BLaER1 treated with 17β-estradiol and CSF1 and Interleukin-3, amounts not matched to agents 10 nM and 100 nM (cell line): ENCODE data around the gene PEX13.
"Not testable (repeated sequence)": the region's sequence is repeated elsewhere in the genome, so short reads cannot be mapped to it uniquely, and the experiment has no call there.

ENCODE experiments used
- H3K27ac ChIP-seq, 11 experiments: shearing (Covaris generic); formaldehyde crosslinking; 2 replicates each; pipeline ENCODE4 v1.8.1; 2022
- H3K27me3 ChIP-seq, 11 experiments: shearing (Covaris generic); formaldehyde crosslinking; 2 replicates each; pipeline ENCODE4 v1.8.1; 2022
- H3K36me3 ChIP-seq, 11 experiments: shearing (Covaris generic); formaldehyde crosslinking; 2 replicates each; pipeline ENCODE4 v1.8.1; 2022
- H3K4me1 ChIP-seq, 10 experiments: shearing (Covaris generic); formaldehyde crosslinking; 2 replicates each; pipeline ENCODE4 v1.8.1; 2022
- H3K4me2 ChIP-seq, 11 experiments: shearing (Covaris generic); formaldehyde crosslinking; 2 replicates each; pipeline ENCODE4 v1.8.1; 2022
- H3K4me3 ChIP-seq, 10 experiments: shearing (Covaris generic); formaldehyde crosslinking; 2 replicates each; pipeline ENCODE4 v1.8.1; 2022
- H3K9ac ChIP-seq, 11 experiments: shearing (Covaris generic); formaldehyde crosslinking; 2 replicates each; pipeline ENCODE4 v1.8.1; 2022
- H3K9me3 ChIP-seq, 11 experiments: shearing (Covaris generic); formaldehyde crosslinking; replicated peaks in 1 of 11; 2 replicates each; pipeline ENCODE4 v1.8.1; 2022
- H4K20me1 ChIP-seq, 11 experiments: shearing (Covaris generic); formaldehyde crosslinking; 2 replicates each; pipeline ENCODE4 v1.8.1; 2022
- Cebpa-rat ChIP-seq, 11 experiments: shearing (Covaris generic); IDR thresholded peaks; 2 replicates each; pipeline ENCODE4 v1.8.1; 2022

Gene PEX13

DNA sequence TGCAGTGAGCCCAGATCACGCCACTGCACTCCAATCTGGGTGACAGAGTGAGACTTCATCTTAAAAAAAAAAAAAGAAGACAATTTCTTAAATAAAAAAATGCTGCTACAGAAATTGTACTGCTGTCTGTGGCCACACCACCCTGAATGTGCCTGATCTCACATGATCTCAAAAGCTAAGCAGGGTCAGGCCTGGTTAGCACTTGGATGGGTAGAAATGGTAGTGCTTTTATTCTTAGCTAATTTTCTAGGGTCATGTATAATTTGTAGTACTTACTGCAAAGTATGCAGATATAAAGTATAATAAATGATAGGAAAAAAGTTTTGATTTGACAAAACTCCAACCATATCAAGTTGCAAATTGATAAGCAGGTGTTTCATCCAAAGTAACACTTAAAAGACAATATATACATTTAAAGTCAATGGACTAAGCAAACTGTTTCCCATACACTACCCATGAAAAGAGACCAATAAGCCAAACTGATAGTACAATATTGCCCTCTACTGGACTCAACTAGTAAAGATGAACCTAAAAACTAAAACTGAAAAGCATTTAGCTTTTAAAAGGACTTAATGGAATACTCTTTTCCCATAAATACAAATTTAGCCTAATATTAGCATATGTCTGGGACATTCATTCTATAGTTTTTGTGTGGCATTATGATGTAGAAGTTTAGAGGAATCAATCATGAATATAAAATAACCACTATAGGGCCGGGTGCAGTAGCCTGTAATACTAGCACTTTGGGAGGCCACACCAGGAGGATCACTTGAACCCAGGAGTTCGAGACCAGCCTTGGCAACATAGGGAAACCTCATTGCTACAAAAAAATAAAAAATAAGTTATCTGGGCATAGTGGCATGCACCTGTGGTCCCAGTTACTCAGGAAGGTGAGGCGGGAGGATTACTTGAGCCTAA, 18.6 kb upstream of the PEX13 start:
- Histone ChIP-seq H4K20me1 (no peaks in the 10 kb centered on the region), H3K9ac (no peak overlapping the region), H3K27me3 (no peaks in the 10 kb centered on the region), H3K36me3 (0 out of 22 replicates have a peak, but pooled peaks cover 0 to 5% (median 0%) of the 10 kb centered on the region in 11 experiments), H3K4me1 (peaks cover 0 to 26% (median 0%) of the 10 kb centered on the region in 10 experiments; a peak in 6 of 20 replicates), H3K27ac (no peak overlapping the region), H3K4me2 (no peak overlapping the region), H3K4me3 (no peak overlapping the region), H3K9me3 (no peaks in the 10 kb centered on the region)
- TF ChIP-seq Cebpa-rat (IDR thresholded peaks at IDR 0.05) = no peak

DNA sequence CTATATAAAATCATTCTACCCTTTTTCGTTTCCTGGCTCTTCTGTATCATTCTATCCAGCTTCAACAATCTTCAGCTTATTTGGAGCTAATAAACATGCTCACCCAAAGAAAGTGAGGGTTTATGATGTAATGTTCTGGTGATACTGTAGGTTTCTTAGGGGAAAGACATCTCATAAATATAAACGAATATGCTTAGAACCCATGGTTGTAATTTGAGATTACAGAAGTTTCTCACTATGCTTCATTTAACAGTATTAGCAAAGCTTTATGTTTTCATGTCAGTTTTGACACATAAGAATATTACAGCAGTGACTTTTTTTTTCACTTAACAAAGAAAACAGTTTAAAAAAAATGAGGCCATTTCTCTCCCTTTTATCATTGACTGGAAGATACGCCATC, 11.8 kb upstream of the PEX13 start:
- Histone ChIP-seq H3K9ac (no peak overlapping the region), H3K27me3 (no peaks in the 10 kb centered on the region), H3K9me3 (no peaks in the 10 kb centered on the region), H3K36me3 (peaks cover 0 to 24% (median 12%) of the 10 kb centered on the region in 11 experiments; a peak in 11 of 22 replicates), H3K4me1 (peaks cover 0 to 5% (median 0%) of the 10 kb centered on the region in 10 experiments; a peak in 3 of 20 replicates), H3K4me3 (no peak overlapping the region), H3K27ac (no peak overlapping the region), H3K4me2 (no peak overlapping the region), H4K20me1 (no peaks in the 10 kb centered on the region)
- TF ChIP-seq Cebpa-rat (IDR thresholded peaks at IDR 0.05) = no peak

DNA sequence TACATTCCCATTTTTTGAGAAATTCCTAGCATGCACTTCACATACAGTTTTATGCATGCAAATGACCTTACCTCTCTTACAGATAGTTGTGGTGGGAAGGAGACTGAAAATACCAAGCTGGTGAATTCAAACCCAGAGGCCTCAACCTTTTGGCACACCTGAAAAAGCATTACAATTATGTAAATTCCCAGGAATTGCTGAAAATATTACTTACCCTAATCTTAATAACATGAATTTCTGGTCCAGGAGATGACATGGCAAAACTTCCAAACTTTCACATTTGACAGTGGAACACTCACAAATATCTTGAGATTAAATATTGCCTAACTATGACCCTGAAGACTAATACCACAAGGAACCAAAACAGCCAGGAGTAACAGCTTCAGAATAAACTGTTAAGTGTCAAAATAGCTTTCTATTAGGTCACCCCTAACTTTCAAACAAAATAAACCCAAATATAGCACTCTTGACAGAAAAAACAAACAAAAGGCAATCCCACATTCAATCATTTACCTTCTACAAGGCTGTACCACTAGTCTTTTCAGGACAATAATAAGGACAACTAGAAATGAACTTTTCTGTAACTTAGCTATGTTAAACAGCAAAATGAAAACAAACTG, 10.9 kb upstream of the PEX13 start:
- no peak overlapping the region for H3K27ac ChIP-seq
- H3K27me3 ChIP-seq = no peaks in the 10 kb centered on the region
- no peak for TF ChIP-seq Cebpa-rat (IDR thresholded peaks at IDR 0.05)
- peaks cover 0 to 10% (median 0%) of the 10 kb centered on the region in 10 experiments; a peak in 8 of 20 replicates for H3K4me1 ChIP-seq
- H3K9me3 ChIP-seq = no peaks in the 10 kb centered on the region
- H4K20me1 ChIP-seq = no peaks in the 10 kb centered on the region
- peaks cover 0 to 24% (median 12%) of the 10 kb centered on the region in 11 experiments; a peak in 11 of 22 replicates for H3K36me3 ChIP-seq
- no peak overlapping the region for H3K4me2 ChIP-seq
- no peak overlapping the region for H3K9ac ChIP-seq
- no peak overlapping the region for H3K4me3 ChIP-seq

DNA sequence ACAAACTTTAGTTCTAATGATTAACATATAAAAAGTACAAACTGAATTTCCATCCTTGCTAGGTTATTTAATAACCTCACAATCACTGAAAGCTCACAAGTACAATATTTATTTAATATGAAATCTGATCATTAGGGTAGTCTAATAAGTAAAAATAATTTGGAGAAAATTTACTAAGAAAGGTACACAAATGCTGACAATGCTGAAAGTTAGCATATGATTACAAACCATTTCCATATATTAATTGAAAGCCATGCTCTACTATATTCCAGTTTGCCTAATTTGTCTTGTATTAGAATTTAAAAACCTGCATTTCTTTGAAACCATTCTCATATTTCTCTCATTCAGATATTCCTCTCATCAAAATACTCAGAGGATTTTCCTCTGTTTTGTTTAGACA, 8.2 kb upstream of the PEX13 start:
- no peak overlapping the region for H3K4me2 ChIP-seq
- no peak overlapping the region for H3K4me3 ChIP-seq
- no peaks in the 10 kb centered on the region for H4K20me1 ChIP-seq
- H3K9me3 ChIP-seq = no peaks in the 10 kb centered on the region
- H3K36me3 ChIP-seq = peaks cover 0 to 24% (median 12%) of the 10 kb centered on the region in 11 experiments; a peak in 11 of 22 replicates
- H3K27ac ChIP-seq = no peak overlapping the region
- no peaks in the 10 kb centered on the region for H3K27me3 ChIP-seq
- TF ChIP-seq Cebpa-rat (IDR thresholded peaks at IDR 0.05) = no peak
- H3K4me1 ChIP-seq = peaks cover 0 to 37% (median 6%) of the 10 kb centered on the region in 10 experiments; a peak in 11 of 20 replicates
- H3K9ac ChIP-seq = no peak overlapping the region

DNA sequence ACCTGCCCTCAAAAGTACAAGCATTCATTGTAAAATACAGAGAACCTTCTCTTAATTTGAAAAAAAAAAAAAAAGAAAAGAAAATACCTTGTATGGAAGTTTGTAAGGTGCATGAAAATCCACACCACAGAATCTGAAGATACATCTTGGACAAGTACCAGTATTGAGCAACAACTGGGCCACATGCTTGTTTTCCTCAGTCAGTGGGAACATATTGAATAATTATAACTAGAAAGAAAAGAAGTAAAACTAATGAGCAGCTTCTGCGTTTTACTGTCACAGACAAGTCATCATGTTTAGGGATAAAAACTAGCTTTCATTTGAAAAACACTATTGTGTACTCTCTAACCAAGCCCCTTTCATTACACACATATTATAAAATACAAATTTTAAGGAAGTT, 5.8 kb upstream of the PEX13 start:
- Histone ChIP-seq H3K4me2 (peak overlapping the region in 4 of 11 experiments; percentile 49 to 72 (median 56); a peak in 7 of 22 replicates), H3K9ac (peak overlapping the region in 2 of 11 experiments; percentile 51 to 54; a peak in 2 of 22 replicates), H3K4me3 (no peak overlapping the region), H3K9me3 (no peaks in the 10 kb centered on the region), H3K36me3 (peaks cover 0 to 24% (median 12%) of the 10 kb centered on the region in 11 experiments; a peak in 11 of 22 replicates), H3K4me1 (peaks cover 13 to 54% (median 17%) of the 10 kb centered on the region in 10 experiments), H3K27me3 (no peaks in the 10 kb centered on the region), H4K20me1 (no peaks in the 10 kb centered on the region), H3K27ac (peak overlapping the region in 4 of 11 experiments; percentile 16 to 61 (median 48); a peak in 7 of 22 replicates)
- no peak for TF ChIP-seq Cebpa-rat (IDR thresholded peaks at IDR 0.05)

DNA sequence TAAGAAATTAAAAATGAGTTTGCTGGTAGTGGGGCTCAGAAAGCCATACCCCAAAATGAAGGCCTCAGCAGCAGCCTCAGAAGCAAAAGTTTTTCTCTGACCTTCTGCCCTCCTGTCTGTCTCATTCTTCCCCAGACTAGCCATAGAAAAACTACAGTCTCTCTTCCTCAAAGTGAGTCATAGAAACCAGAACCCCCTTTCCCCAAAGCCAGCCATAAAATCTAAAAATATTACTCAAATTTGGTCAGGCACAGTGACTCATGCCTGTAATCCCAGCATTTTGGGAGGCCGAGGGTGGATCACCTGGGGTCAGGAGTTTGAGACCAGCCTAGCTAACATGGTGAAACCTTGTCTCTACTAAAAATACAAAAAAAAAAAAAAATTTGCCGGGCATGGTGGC, 5.2 kb upstream of the PEX13 start:
- H3K27me3 ChIP-seq, H4K20me1 ChIP-seq, H3K9me3 ChIP-seq, H3K4me3 ChIP-seq: not testable (repeated sequence)
- H3K4me1 ChIP-seq = peaks cover 13 to 54% (median 17%) of the 10 kb centered on the region in 10 experiments
- peaks cover 0 to 22% (median 12%) of the 10 kb centered on the region in 11 experiments; a peak in 11 of 22 replicates for H3K36me3 ChIP-seq
- H3K4me2 ChIP-seq = peak overlapping the region in 7 of 11 experiments; percentile 13 to 72 (median 50); a peak in 13 of 22 replicates
- H3K9ac ChIP-seq = peak overlapping the region in 6 of 11 experiments; percentile 12 to 54 (median 46); a peak in 8 of 22 replicates
- peak overlapping the region in 5 of 11 experiments; percentile 0 to 61 (median 43); a peak in 8 of 22 replicates for H3K27ac ChIP-seq

DNA sequence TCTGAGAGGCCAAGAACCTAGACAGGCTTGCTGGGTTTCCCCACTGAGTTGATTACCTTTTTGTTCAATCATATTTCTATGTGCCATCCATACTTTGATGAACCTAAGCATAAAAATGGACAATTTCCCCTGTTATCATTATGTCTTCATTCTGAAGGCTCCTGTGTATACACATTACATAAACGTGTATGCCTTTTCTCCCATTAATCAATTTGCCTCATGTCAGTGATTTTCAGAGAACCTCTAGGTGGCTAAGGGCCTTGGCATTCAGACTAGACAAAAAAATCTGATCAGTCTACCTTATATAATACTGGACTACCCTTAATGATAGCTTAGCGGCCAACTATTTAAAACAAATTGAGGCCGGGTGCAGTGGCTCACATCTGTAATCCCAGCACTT, 4.1 kb upstream of the PEX13 start:
- Histone ChIP-seq H3K9me3 (no peaks in the 10 kb centered on the region), H3K4me2 (peak overlapping the region in 3 of 11 experiments; percentile 47 to 68 (median 62); a peak in 5 of 22 replicates), H3K36me3 (peaks cover 0 to 11% (median 5%) of the 10 kb centered on the region in 11 experiments; a peak in 10 of 22 replicates), H3K27ac (peak overlapping the region in 1 of 11 experiments; percentile 43; a peak in 1 of 22 replicates), H4K20me1 (peaks cover 0 to under 1% (median 0%) of the 10 kb centered on the region in 11 experiments; a peak in 1 of 22 replicates), H3K4me1 (peaks cover 13 to 54% (median 17%) of the 10 kb centered on the region in 10 experiments), H3K27me3 (no peaks in the 10 kb centered on the region), H3K4me3 (no peak overlapping the region), H3K9ac (no peak overlapping the region)
- TF ChIP-seq Cebpa-rat (IDR thresholded peaks at IDR 0.05) = no peak

DNA sequence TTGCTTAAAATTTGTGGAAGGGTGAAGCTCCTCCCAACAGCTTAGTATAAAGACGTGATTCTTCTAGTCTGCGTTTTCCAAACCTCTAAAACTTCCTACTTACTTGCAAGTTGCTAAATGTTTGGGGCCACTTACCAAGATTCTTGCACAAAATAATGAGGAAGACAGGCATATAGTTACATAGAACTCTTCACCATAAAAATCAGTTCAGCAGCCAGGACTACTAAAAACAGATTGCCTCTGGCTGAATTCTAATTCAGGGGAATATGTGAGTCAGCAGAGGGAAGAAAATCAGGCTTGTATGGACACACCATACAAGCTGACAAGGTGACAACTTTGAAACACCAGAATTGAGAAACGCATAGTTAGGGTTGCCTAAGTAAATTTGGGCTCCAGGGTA, 2.8 kb upstream of the PEX13 start:
- H3K36me3 ChIP-seq = peaks cover 0 to 8% (median 2%) of the 10 kb centered on the region in 11 experiments; a peak in 3 of 22 replicates
- H3K27ac ChIP-seq = no peak overlapping the region
- peaks cover 0 to 9% (median 0%) of the 10 kb centered on the region in 11 experiments; a peak in 3 of 22 replicates for H4K20me1 ChIP-seq
- no peak overlapping the region for H3K9ac ChIP-seq
- peak overlapping the region in 2 of 11 experiments; percentile 23 to 85; a peak in 2 of 22 replicates for H3K4me2 ChIP-seq
- no peaks in the 10 kb centered on the region for H3K9me3 ChIP-seq
- H3K27me3 ChIP-seq = no peaks in the 10 kb centered on the region
- no peak overlapping the region for H3K4me3 ChIP-seq
- no peak for TF ChIP-seq Cebpa-rat (IDR thresholded peaks at IDR 0.05)
- peaks cover 19 to 67% (median 27%) of the 10 kb centered on the region in 10 experiments for H3K4me1 ChIP-seq
